Fibroblast of mammary gland (primary cell): Measurements from ENCODE around the gene SLC22A23.

ENCODE experiments used
- DNase-seq: peaks from one replicate; pipeline ENCODE4 v3.0.0-alpha.2; 2010; ENCODE audit warnings: low read depth
- H3K4me3 ChIP-seq: 2 replicates; pipeline ENCODE4 v1.5.1; 2011; ENCODE audit warnings: low read depth, mild to moderate bottlenecking, low read length, moderate library complexity; ENCODE audit not compliant: control insufficient read depth
- TF ChIP-seq, protein P1 (sequence below): conservative IDR thresholded peaks from 2 replicates; pipeline ENCODE4 v1.5.1; 2011; ENCODE audit warnings: low read depth, low read length, inconsistent platforms; ENCODE audit not compliant: control insufficient read depth, insufficient read depth

SLC22A23 gene

DNA sequence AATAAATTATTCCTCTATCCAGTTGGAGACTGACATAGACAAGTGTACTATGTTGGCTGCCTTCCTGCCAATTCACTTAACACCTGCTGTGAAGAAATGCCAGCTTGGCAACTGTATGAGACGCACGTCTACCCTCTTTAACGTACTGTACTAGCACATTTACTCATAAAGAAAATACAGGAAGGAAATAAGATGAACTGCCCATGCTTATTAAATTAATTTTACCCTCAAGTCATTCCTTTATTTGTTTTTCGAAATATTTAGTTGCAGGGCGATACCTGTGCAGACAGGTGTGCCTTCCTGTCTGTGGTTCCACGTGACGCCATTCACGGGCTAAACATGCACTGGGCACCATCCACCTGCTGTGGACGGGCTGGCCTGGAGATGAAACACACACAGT is 146.1 kb downstream of the SLC22A23 start:
- H3K4me3 ChIP-seq, result no peak overlapping the region
- DNase-seq, result no peak
- TF ChIP-seq, protein P1, sequence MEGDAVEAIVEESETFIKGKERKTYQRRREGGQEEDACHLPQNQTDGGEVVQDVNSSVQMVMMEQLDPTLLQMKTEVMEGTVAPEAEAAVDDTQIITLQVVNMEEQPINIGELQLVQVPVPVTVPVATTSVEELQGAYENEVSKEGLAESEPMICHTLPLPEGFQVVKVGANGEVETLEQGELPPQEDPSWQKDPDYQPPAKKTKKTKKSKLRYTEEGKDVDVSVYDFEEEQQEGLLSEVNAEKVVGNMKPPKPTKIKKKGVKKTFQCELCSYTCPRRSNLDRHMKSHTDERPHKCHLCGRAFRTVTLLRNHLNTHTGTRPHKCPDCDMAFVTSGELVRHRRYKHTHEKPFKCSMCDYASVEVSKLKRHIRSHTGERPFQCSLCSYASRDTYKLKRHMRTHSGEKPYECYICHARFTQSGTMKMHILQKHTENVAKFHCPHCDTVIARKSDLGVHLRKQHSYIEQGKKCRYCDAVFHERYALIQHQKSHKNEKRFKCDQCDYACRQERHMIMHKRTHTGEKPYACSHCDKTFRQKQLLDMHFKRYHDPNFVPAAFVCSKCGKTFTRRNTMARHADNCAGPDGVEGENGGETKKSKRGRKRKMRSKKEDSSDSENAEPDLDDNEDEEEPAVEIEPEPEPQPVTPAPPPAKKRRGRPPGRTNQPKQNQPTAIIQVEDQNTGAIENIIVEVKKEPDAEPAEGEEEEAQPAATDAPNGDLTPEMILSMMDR, result no peak

DNA sequence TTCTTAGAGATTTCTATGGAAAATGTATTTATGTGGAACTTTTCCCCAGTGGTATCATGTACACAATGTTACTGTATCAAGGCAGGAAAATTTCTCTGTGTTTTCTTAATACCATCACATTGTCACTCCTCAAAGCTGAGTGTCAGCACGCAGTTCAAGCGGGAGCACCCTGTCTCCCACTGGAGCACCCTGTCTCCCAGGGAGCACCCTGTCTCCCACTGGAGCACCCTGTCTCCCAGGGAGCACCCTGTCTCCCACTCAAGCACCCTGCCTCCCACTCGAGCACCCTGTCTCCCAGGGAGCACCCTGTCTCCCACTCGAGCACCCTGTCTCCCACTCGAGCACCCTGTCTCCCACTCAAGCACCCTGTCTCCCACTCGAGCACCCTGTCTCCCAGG is 146.8 kb downstream of the SLC22A23 start:
- TF ChIP-seq, protein P1, result no peak
- H3K4me3 ChIP-seq, result no peak overlapping the region
- DNase-seq, result no peak

DNA sequence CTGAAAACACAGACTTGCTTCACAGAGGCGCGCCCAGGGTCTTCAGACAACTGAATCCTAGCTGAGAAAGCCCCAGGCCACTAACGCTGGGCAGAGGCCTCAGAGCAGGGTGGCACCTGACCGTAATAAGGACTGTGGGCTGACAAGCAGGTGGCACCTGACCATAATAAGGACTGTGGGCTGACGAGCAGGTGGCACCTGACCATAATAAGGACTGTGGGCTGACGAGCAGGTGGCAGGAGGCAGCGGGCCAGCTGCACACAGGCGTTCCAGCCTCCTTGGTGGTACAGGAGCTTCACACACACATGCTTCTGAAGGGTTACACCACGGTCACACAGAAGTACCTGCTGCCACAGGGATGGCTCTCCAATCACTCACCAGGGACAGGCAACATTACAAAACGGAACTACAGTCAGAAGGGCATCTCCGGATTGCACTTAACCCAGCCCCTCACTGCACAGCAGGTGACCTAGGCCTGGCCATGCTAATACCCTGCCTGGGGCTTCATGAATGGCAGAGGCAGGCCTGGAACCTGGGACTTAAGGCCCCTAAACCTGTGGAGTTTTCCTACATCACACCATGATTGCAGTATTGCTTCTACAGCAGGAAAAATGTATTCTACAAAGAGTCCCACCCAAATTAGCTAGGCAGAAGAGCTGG is 147.3 kb downstream of the SLC22A23 start:
- no peak for DNase-seq
- TF ChIP-seq, protein P1, result no peak
- H3K4me3 ChIP-seq, result no peak overlapping the region

DNA sequence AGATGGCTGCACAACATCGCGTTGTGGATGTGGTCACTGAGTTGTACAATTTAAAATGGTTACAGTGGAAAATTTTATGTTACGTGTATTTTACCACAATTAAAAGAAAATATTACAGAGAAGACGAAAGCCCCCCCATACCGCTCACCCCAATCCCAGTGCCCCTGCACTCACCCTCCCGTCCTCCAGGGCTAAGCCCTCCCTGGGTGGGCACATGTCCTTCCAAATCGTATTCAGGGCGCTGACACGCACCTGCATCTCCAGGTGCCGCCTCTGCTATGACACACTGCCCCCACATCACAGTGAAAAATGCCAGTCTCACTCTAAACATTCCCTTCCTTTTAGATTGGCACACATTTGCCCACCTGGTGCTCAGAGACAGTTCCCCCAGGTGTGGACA is 148.7 kb downstream of the SLC22A23 start:
- DNase-seq, result no peak
- TF ChIP-seq, protein P1, result no peak

DNA sequence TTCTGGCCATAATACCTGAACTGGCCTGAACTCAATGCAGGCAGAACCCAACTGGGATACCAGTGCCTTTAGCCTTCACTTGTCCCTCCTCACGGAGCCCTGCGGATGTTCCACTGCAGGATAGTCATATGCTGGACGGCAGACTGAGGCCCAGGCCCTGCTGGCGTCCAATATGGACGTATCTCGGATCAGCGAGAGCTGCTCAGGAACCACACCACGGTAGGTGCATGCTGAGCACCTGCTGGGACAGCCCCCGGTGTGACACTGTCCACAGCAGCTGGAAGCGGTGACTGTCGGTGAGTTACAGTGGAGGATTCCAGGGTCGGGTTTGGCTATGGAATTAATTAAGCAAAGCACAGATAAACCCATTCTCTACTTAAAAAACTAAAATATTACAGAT is 149.4 kb downstream of the SLC22A23 start:
- TF ChIP-seq, protein P1, result no peak
- no peak overlapping the region for H3K4me3 ChIP-seq
- DNase-seq, result no peak

More for the DNA sequence above, 148.7 kb downstream of the SLC22A23 start:
- H3K4me3 ChIP-seq, result no peak overlapping the region

DNA sequence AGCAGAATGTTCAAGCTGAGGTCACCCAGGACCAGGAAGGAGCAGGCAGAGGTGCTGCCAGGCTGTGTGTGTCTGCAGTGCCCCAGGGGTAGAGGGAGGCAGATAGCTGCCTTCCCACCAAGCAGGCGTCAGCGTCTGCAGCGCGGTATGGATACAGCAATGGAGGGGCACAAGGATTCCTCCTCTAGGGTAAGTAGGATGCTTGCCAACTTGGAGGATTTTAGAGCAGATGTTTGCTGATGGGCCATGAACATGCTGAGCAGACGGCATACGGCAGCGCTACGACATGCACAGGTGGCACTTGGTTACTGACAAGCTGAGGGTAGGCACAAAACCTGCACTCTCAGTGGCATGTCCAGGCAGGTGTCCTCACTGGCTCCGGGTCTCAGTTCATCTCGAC is 150.0 kb downstream of the SLC22A23 start:
- H3K4me3 ChIP-seq, result no peak overlapping the region
- TF ChIP-seq, protein P1, result no peak
- DNase-seq, result no peak

DNA sequence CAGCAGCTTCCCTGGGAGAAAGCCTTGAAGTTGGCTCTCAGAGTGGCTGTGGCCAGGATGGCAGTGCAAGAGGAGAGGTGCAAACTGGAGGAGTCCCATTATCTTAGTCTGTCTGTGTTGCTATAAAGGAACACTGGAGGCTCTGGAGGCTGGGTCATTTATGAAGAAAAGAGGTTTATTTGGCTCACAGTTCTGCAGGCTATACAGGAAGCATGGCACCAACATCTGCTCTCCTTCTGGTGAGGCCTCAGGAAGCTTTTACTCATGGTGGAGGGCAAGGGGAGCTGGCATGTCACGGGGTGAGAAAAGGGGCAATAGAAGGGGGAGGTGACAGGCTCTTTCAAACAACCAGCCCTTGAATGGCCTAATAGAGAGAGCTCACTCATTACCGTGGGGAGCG is 151.0 kb downstream of the SLC22A23 start:
- TF ChIP-seq, protein P1, result no peak
- no peak for DNase-seq
- no peak overlapping the region for H3K4me3 ChIP-seq
